Activated T-cell treated with anti-CD3 and anti-CD28 coated beads for 48 hours (primary cell): ENCODE measurements around the gene CLIC4.
"Not testable (repeated sequence)": the region's sequence is repeated elsewhere in the genome, so short reads cannot be mapped to it uniquely, and the experiment has no call there.

Experiments used
- DNase-seq: peaks from one replicate; pipeline ENCODE4 v3.0.0-alpha.2; 2020; ENCODE audit warnings: low read depth

CLIC4 gene

DNA sequence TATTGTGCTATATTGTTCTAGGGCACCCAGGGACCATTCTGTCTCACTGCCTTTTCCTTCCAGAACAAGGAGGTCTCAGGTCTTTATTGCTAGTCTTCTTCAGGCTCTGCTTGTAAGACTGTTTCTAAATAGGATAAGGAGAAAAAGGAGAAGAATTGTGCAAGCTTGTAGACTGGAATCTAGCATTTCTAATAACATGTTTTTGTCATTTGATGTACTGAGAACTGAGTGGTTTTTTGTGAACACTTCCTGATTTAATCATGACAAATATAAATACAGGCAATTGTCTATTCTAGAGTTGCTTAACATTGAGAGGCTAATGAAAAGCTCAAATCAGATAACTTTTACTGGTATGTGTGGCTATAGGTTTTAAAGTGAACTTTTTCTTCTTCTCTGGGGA lies 77.6 kb downstream of the CLIC4 start:
- no peak for DNase-seq

DNA sequence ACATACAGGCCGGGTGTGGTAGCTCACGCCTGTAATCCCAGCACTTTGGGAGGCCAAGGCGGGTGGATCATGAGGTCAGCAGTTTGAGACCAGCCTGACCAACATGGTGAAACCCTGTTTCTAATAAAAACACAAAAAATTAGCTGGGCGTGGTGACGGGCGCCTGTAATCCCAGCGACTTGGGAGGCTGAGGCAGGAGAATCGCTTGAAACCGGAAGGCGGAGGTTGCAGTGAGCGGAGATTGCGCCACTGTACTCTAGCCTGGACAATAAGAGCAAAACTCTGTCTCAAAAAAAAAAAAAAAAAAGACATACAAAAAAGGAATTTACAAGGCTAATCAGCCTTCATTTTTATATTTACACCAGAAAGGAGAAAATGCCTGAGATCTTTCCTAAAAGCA lies 78.2 kb downstream of the CLIC4 start:
- not testable (repeated sequence) for DNase-seq

DNA sequence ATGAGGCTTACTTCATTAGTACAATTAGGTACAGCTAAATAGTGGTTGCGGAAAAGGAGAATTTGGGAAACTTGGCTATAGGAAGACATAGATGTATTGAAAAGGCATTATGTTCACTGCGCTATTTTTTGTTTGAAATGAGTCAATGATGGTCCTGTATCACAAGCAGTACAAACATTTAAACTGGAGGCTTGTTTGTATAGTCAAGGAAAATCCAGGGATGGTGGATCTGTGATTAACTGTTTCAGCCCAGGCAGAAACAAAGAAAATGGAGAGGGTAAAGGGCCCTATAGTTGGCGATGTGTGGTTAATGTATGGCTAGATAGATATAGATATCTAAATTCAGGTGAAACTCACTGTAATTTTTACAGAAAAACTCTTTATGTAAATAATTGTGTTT lies 79.9 kb downstream of the CLIC4 start:
- DNase-seq = no peak

DNA sequence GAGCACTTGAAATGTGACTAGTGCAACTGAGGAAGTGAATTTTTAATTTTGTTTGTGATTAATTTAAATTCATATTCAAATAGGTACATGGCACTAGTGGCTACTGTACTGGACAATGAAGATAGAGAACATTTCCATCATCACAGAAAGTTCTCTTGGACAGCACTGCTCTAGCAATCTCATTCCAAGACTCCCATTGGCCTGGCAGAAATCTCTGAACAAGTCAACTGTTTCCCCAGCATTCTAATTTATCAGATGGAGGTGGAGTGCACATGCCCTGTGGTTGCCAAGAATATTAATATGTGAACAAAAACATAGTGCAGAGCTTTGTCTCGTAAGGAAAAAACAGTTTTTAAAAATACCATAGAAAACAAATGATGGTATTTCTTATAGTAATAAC lies 81.3 kb downstream of the CLIC4 start:
- DNase-seq = no peak

DNA sequence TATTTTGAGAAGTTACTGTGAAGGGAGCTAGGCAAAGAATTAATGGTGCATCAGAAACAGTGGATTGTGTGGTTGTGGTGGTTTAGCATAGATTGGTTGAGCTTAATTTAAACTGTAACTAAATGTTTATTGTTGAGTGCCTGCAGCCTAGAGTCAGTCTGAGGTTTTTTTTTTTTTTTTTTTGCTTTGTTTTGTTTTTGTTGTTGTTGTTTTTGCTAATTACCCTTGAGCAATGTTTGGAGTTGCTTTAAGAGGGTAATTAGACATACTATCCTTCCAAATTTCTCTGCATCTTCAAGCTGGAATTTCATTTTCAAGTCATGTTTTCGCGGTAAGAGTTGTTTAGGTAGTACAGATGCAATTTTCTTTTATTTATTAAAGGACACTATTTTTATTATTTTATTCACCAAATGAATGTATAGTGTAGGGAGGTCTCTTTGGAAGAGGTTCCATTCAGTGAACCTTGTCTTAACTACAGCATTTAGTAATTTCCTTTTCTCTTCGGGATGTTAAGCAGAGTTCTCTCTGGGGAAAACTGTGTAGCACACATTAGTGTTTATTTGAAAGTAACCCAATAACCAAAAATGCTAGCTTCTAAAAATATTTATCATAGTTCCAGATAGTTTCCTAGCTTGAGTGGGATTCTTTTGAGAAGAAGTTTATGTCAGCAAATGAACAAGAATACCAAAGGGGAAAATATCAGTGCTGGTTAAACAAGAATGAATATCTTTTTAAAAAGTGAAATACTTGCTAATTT lies 82.3 kb downstream of the CLIC4 start:
- no peak for DNase-seq

GRCh38 chr1:24828183-24828886 lies 83.1 kb downstream of the CLIC4 start:
- no peak for DNase-seq

DNA sequence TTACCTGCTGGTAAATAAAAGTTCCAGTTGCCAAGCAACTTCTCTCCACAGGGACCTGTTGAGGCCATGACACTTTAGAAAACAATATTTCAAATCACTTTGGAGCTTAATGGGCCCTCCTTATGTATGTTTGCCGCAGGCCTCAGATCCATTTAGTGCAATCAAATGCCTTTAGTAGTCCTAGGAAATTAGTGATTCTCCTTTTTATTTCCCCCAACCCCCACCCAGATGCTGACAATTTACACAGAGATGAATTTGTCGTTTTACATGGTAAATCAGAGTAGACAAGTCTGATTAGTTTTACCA lies 83.6 kb downstream of the CLIC4 start:
- DNase-seq = no peak

DNA sequence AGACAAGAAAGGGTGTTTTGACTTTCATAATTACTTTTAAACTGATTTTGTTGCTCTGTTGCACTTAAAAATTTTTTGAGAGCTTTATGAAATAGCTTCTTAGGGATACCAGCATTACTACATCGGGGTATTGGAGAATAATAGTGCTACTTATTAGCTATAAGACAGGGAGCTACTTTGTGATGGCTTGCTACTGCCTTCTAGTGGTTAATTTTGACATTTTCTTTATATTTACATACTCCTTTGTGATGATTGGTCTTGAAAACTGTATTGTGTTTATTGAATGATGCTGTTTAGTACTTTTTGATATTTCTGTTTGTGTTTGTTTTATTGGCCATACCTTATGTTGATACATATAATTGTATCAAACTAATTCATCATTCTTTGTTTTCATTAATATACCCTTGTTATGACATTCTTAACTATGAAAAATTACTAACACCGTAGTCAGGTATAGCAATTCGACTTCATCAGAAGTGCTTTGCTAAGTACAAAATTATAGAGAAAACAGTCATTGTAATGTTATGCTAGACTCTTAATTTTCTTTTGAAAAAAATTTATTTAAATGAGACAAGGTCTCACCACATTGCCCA lies 85.5 kb downstream of the CLIC4 start:
- DNase-seq = no peak

DNA sequence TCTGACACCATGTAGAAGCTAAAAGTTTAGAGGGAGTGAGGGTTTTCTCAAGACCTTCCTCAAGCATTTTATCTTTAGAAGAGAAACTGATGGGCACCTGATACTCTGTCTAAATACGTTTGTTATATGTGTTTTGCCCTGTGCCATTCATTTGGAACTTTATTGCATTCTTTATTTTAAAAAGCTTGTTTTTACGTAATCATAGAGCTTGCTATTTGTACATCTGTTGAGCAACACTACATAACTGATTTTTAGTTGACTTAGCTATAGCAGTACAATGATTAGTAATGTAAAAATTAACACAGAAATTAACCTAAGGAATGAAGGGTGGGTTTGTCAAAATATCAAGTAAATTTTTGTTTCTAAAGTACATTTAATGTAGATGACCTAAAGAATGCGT lies 96.3 kb downstream of the CLIC4 start:
- no peak for DNase-seq

GRCh38 chr1:24846671-24847070 lies 101.4 kb downstream of the CLIC4 start:
- no peak for DNase-seq

DNA sequence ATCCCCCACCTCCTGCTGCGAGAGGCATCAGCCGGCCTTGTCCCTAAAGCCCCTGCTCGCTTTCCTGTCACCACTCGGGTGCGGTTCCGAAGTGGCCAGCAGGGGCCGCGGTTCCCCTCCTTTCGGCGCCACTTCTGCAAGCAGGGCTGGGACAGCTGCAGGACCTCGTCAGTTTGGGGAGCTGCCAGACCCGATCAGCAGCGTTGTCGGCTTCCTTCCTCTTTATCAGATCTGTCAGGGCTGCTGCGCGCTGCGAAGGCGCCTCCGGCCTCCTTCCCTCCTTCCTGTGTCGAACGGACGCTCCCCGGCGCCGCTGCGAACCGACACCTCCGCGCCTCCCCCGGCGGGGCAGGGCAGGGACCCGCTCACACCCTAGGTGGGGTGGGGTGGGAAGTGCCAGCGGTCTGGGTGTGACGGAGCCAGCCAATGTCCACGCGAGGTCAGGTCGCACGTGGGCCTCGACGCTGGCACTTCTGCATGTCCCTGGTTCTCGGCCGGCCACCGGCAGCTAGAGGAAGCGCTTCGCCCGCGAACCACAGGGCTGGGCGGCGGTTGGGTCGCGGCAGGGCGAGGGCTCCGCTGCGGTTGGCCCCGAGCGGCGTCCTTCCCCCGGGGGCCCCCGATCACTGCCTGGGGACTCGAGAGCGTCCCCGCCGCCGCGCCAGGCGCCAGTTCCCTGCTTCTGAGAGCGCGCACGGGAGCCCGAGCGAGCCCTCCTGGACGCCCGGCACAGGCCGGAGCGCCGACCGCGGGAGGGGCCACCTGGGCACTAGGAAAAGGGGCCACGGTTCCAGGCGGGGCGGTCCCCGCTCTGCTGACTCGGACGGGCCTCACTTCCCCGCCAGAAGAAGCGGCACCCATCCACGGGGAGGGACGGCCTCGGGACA lies 103.0 kb downstream of the CLIC4 start:
- DNase-seq = peak; percentile 85

DNA sequence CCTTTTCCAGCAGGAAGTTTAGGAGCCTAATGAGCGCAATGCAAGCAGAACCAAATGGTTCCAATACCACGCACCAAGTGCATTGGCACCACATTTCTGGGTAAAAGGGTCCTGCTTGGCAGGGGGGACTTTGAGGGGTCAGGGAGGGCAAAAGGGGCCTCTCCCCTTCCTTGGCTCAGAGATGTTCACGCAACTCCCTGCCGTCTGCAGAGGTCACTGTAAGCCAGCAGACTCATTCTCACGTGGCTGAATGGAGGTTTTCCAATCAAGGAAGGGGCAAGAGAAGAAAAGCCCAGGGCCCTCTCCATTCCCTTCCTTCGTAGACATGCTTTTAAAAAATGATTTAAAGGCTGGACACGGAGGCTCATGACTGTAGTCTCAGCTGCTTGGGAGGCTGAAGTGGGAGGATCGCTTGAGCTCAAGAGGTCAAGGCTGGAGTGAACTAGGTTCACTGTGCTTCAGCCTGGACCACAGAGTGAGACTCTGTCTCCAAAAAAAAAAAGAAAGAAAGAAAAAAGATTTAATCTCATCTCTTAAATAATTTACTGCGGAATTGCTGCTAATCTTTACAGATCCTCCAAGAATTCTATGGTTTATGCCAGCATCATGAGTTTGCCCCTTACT lies 104.5 kb downstream of the CLIC4 start:
- no peak for DNase-seq

GRCh38 chr1:24850328-24850920 lies 105.2 kb downstream of the CLIC4 start:
- no peak for DNase-seq

DNA sequence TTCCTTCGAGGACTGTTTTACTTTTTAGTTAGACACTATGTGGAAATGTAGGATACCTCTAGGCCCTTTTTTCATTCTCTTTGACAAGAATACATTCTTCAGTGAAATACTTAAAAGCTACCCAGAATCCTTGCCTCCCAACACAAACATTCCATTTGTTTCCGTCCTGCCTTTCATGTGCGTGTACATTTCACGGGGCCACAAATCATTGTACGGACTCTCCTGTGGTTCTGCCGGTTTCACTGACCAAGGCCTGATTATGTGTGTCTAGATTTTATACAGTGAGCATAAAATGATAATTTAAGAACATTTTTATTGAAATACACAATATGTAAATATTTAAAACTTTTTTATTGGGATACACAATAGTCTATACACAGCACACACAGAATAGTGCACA lies 108.4 kb downstream of the CLIC4 start:
- no peak for DNase-seq

DNA sequence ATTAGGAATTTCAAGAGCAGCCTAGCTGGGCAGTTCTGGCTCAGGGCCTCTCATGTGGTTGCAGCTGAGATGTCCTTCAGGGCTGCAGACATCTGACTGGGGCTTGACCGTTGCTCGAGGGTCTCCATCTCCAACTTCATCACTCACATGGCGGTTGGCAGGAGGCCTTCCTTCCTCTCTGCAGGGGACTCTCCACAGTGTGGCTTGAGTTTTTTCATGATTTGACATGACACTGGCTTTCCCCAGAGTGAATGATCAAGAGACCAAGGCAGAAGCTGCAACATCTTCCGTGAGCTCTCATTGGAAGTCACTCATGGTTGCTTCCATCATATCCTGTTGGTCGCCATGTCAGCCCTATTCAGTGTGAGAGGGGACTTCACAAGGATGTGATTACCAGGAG lies 110.2 kb downstream of the CLIC4 start:
- DNase-seq = no peak

DNA sequence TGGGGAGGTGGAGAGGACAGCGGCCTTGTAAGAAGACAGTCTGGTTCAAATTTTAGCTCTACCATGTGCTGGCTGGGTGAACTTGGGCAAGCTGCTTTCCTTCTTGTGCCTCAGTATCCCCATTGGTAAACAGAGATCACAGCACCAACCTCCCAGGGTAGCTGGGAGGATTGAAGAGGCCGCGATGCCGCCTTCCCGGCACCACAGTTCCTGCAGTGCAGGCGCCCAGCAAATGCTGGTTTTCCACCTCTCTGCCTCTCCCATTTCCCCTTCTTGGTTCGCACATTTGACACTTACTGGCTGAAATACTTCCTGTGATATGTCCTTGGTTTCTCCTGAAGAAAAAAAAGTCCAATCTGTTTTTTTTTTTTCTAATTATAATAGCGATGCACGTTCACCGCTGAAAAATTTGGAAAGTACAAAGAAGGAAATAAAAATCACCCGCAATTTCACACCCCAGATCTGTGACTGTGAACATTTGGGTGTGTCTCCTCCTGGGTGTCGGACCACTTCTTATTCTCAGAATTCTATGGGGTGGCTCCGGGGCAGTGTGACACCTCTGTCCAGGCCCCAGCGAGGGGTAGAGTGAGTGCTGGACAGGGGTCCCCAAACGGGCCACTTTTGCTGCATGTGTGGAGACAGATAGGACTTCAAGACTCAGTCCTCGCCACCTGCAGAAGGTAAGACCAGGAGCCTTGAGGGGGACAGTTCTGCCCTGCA lies 111.7 kb downstream of the CLIC4 start:
- no peak for DNase-seq

- no peak for DNase-seq
Measured at GRCh38 chr1:24857507-24858133, 112.4 kb downstream of the CLIC4 start.

DNA sequence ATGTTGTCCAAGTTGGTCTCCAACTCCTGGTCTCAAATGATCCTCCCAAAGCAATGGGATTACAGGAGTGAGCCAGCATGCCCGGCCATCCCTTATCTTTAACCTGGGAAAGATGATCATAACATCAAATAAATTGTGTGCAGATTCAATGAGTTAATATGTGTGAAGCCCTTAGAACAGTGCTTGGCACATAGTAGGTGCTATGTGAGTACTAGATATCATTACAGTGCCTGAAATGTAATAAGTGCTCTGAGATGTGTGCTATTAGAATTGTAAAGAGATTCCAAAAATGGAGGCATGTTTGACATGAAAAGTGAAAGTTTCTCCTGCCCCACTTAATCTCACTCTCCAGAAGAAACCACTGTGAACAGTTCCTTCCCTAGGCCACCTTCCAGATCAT lies 113.0 kb downstream of the CLIC4 start:
- no peak for DNase-seq

DNA sequence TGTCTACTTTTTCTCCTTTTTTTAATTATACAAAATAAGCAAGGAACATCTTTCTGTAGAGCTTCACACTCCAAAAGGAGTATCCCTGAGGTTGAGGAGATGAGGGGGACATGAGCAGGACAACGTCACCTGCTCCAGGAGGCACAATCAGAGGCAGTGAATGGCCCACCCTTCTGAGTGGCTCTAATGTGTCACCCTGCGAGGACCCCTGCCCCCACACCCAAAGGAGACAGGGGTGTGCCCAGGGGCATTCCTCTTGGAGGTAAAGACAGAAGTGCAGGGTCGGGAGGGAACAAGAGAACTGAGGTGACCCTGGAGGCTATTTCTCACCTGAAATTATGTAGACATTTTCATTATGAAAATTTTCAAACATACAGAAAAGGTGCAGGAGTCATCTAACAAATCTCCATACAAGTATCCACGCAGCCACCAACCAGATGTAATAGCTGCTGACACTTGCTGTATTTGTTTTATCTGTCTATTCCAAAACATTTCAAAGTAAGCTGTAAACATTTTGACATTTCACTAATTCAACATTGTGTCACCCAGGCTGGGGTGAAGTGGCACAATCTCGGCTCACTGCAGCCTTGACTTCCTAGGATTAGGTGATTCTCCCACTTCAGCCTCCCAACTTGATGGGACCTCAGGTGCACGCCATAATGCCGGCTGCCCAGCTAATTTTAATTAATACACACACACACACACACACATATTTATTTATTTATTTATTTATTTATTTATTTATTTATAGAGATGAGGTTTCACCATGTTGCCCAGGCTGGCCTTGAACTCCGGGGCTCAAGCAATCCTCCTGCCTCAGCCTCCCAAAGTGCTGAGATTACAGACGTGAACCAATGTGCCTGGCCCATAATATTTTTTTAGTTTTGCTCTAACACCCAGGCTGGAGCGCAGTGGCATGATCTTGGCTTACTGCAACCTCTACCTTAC lies 114.1 kb downstream of the CLIC4 start:
- no peak for DNase-seq
